Stimulated activated CD4-positive, alpha-beta T cell treated with anti-CD3 and anti-CD28 coated beads, Interleukin-12 subunit alpha, Interleukin-12 subunit beta, amount 100 ng/mL, for 4 hours (primary cell): Measurements from ENCODE around the gene CAMTA1.
A peak's percentile ranks its signal among the peaks of the same experiment; 100 is the strongest.

Source experiments
- DNase-seq: peaks from one replicate; pipeline ENCODE4 v3.0.0-alpha.2; 2020

CAMTA1 gene

GRCh38 chr1:7174980-7175906, 390.0 kb downstream of the CAMTA1 start:
- no peak for DNase-seq

- no peak for DNase-seq
Observed at GRCh38 chr1:7177021-7177420, 391.8 kb downstream of the CAMTA1 start.

GRCh38 chr1:7177438-7178146, 392.3 kb downstream of the CAMTA1 start:
- no peak for DNase-seq

- DNase-seq, result no peak
Observed at GRCh38 chr1:7178336-7178735, 393.1 kb downstream of the CAMTA1 start.

- no peak for DNase-seq
Observed at GRCh38 chr1:7178741-7179140, 393.5 kb downstream of the CAMTA1 start.

GRCh38 chr1:7185721-7186120, 400.5 kb downstream of the CAMTA1 start:
- DNase-seq, result no peak

- no peak for DNase-seq
Observed at GRCh38 chr1:7186382-7187111, 401.3 kb downstream of the CAMTA1 start.

- no peak for DNase-seq
Observed at GRCh38 chr1:7187112-7187493, 401.8 kb downstream of the CAMTA1 start.

GRCh38 chr1:7190261-7190660, 405.0 kb downstream of the CAMTA1 start:
- DNase-seq, result no peak

GRCh38 chr1:7192453-7192852, 407.2 kb downstream of the CAMTA1 start:
- no peak for DNase-seq

GRCh38 chr1:7196036-7196911, 411.0 kb downstream of the CAMTA1 start:
- no peak for DNase-seq

GRCh38 chr1:7198664-7199063, 413.4 kb downstream of the CAMTA1 start:
- DNase-seq, result no peak

- no peak for DNase-seq
Observed at GRCh38 chr1:7199077-7199779, 414.0 kb downstream of the CAMTA1 start.

- no peak for DNase-seq
Observed at GRCh38 chr1:7207875-7208646, 422.8 kb downstream of the CAMTA1 start.

GRCh38 chr1:7208647-7209180, 423.5 kb downstream of the CAMTA1 start:
- DNase-seq, result no peak

GRCh38 chr1:7209336-7209735, 424.1 kb downstream of the CAMTA1 start:
- no peak for DNase-seq

GRCh38 chr1:7218210-7218832, 433.1 kb downstream of the CAMTA1 start:
- peak; percentile 5 for DNase-seq

GRCh38 chr1:7219031-7219430, 433.8 kb downstream of the CAMTA1 start:
- DNase-seq, result no peak

- no peak for DNase-seq
Observed at GRCh38 chr1:7220007-7220406, 434.8 kb downstream of the CAMTA1 start.

GRCh38 chr1:7220712-7221252, 435.5 kb downstream of the CAMTA1 start:
- DNase-seq, result no peak
